K562 (cell line): ENCODE data around the gene CPPED1. TPM values are rescaled to one million over a fixed set of nuclear protein-coding genes. Genes with fewer than 3 reads are reported as not detected.

Experiments
- HNRNPL ChIP-seq: fragments of 200-400 bp; formaldehyde crosslinking; IDR thresholded peaks from 2 replicates; pipeline ENCODE4 v1.6.1; 2017; ENCODE audit warnings: low read depth, mild to moderate bottlenecking, low read length
- RCOR1 ChIP-seq, 2 experiments: IDR thresholded peaks; 2 replicates each; pipeline ENCODE4 v1.6.1; 2012; ENCODE audit warnings: low read depth in 2 of 2, low read length in 2 of 2, borderline replicate concordance in 1 of 2, improper control_type of control experiment in 1 of 2
- SMAD2 ChIP-seq: fragments of 150-350 bp; IDR thresholded peaks from 2 replicates; pipeline ENCODE4 v1.6.1; 2014; ENCODE audit warnings: low read depth, mild to moderate bottlenecking, low read length
- SREBF2 ChIP-seq: sonication (generic); formaldehyde crosslinking; IDR thresholded peaks from 2 replicates; pipeline ENCODE4 v1.4.0; 2020; ENCODE audit warnings: mild to moderate bottlenecking, missing genetic modification reagents
- TAF15 ChIP-seq: fragments of 200-400 bp; formaldehyde crosslinking; IDR thresholded peaks from 2 replicates; pipeline ENCODE4 v1.6.1; 2017; ENCODE audit warnings: mild to moderate bottlenecking, low read depth, low read length, moderate library complexity
- TRIM25 ChIP-seq: fragments of 450-650 bp; IDR thresholded peaks from 2 replicates; pipeline ENCODE4 v1.7.0; 2016; ENCODE audit warnings: borderline replicate concordance
- TRIM28 ChIP-seq: fragments of 450-650 bp; IDR thresholded peaks from 2 replicates; pipeline ENCODE4 v1.6.1; 2017
- ZEB2 ChIP-seq: fragments of 450-650 bp; IDR thresholded peaks from 2 replicates; pipeline ENCODE4 v1.6.1; 2016
- ZNF133 ChIP-seq: fragments of 250-450 bp; sonication (Bioruptor Pico); IDR thresholded peaks from 2 replicates; pipeline ENCODE4 v1.4.0; 2020; ENCODE audit warnings: mild to moderate bottlenecking
- ZNF174 ChIP-seq: fragments of 250-450 bp; sonication (Bioruptor Pico); IDR thresholded peaks from 2 replicates; pipeline ENCODE4 v1.4.0; 2020; ENCODE audit warnings: mild to moderate bottlenecking
- ZNF212 ChIP-seq: fragments of 450-650 bp; formaldehyde crosslinking; IDR thresholded peaks from 2 replicates; pipeline ENCODE4 v1.4.0; 2020; ENCODE audit warnings: mild to moderate bottlenecking
- ZNF347 ChIP-seq: fragments of 450-650 bp; formaldehyde crosslinking; IDR thresholded peaks from 2 replicates; pipeline ENCODE4 v1.4.0; 2020; ENCODE audit warnings: low read depth, mild to moderate bottlenecking, moderate library complexity
- ZSCAN29 ChIP-seq: fragments of 450-650 bp; IDR thresholded peaks from 2 replicates; pipeline ENCODE4 v1.6.1; 2017
- polyA plus RNA-seq, 8 experiments: library from polyadenylated mRNA; depleted of rRNA in 4 of 8; stranded (reverse) in 5 of 8; unstranded in 3 of 8; fragments of >200 nt; fragmentation: Nextera tagmentation in 2 of 8; fragmentation: Illumina TruSeq in 1 of 8; extraction: Ambion mirVana in 2 of 8; extraction: Trizol in 1 of 8; gene quantifications; 2 replicates each; pipeline versions ENCODE4 v1.2.1 to v1.2.3, GENCODE V29; 2011 to 2014; ENCODE audit warnings: inconsistent platforms in 1 of 8, missing spikeins in 1 of 8
- total RNA-seq, 7 experiments: library from RNA; depleted of rRNA in 6 of 7; stranded (reverse); fragments of >200 nt in 6 of 7; fragmentation: Illumina TruSeq in 2 of 7; extraction: Trizol in 2 of 7; gene quantifications; 2 replicates each; pipeline versions ENCODE4 v1.2.1 to v1.2.3, GENCODE V29; 2011 to 2021; ENCODE audit warnings: low replicate concordance in 1 of 7
- TF ChIP-seq, protein P1 (sequence below): sonication (generic); formaldehyde crosslinking; IDR thresholded peaks from 2 replicates; pipeline ENCODE4 v1.8.1; 2022; ENCODE audit warnings: missing genetic modification reagents
- TF ChIP-seq, protein P2 (sequence below), 3 experiments: fragments of 200-800 bp in 1 of 3; sonication (Bioruptor generic) in 1 of 3; sonication (generic) in 1 of 3; formaldehyde crosslinking in 1 of 3; IDR thresholded peaks; 2 replicates each; pipeline versions ENCODE4 v1.6.1 to v1.8.0; 2016 to 2022; ENCODE audit warnings: mild to moderate bottlenecking in 2 of 3, missing compliant biosample characterization in 2 of 3, missing genetic modification characterization in 2 of 3, missing genetic modification reagents in 1 of 3
- TF ChIP-seq, protein P3 (sequence below), 2 experiments: fragments of 450-650 bp in 1 of 2; sonication (generic) in 1 of 2; formaldehyde crosslinking in 1 of 2; IDR thresholded peaks; 2 replicates each; pipeline versions ENCODE4 v1.7.1 to v1.9.0; 2016 to 2022; ENCODE audit warnings: inconsistent platforms in 1 of 2, mild to moderate bottlenecking in 1 of 2, missing genetic modification reagents in 1 of 2

CPPED1 gene
- total and polyA plus RNA-seq, 9 of the 15 experiments (the other 6 are each of a cell fraction or from before 2014, with no cell fraction given) = 7.5 to 25.7 (median 16.9) TPM

DNA sequence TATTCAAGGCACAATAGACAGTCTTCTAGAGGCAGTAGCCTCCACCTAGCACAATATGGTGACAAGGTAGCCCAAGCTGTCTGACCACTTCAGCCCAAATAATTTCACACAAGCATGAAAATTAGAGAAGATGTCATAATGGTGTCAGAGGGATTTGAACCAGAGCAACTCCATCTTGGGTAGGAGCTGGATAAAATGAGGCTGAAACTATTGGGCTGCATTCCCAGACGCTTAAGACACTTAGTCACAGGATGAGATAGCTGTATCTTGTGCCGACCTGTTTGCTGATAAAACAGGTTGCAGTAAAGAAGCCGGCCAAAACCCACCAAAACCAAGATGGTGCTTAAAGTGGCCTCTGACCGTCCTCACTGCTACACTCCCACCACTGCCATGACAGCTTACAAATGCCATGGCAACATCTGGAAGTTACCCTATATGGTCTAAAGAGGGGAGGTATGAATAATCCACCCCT is 192.6 kb downstream of the CPPED1 start (continued):
- TF ChIP-seq SREBF2 (CRISPR knock-in tag) (no peak), TRIM28 (no peak), ZEB2 (no peak), TRIM25 (no peak), ZNF133 (CRISPR knock-in tag) (peak; percentile 93), ZNF212 (peak; percentile 93), SMAD2 (no peak), ZNF174 (0 out of 2 replicates have a peak, but pooled peaks have one; percentile 60), TAF15 (no peak), HNRNPL (no peak), ZNF347 (CRISPR knock-in tag) (peak; percentile 91), RCOR1 (IDR thresholded peaks at IDR 0.05; ENCODE audit: borderline replicate concordance in 1 of 2, low read depth in 2 of 2, low read length in 2 of 2) (no peak), ZSCAN29 (no peak)
- TF ChIP-seq, protein P1, sequence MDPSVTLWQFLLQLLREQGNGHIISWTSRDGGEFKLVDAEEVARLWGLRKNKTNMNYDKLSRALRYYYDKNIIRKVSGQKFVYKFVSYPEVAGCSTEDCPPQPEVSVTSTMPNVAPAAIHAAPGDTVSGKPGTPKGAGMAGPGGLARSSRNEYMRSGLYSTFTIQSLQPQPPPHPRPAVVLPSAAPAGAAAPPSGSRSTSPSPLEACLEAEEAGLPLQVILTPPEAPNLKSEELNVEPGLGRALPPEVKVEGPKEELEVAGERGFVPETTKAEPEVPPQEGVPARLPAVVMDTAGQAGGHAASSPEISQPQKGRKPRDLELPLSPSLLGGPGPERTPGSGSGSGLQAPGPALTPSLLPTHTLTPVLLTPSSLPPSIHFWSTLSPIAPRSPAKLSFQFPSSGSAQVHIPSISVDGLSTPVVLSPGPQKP (CRISPR knock-in tag) = no peak
- TF ChIP-seq, protein P2, sequence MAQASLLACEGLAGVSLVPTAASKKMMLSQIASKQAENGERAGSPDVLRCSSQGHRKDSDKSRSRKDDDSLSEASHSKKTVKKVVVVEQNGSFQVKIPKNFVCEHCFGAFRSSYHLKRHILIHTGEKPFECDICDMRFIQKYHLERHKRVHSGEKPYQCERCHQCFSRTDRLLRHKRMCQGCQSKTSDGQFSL (CRISPR knock-in tag; IDR thresholded peaks at IDR 0.05) = no peak
- TF ChIP-seq, protein P2 (tag; IDR thresholded peaks at IDR 0.05) = peak in 1 of 2 experiments; percentile 96; a peak in 2 of 4 replicates
- TF ChIP-seq, protein P3, sequence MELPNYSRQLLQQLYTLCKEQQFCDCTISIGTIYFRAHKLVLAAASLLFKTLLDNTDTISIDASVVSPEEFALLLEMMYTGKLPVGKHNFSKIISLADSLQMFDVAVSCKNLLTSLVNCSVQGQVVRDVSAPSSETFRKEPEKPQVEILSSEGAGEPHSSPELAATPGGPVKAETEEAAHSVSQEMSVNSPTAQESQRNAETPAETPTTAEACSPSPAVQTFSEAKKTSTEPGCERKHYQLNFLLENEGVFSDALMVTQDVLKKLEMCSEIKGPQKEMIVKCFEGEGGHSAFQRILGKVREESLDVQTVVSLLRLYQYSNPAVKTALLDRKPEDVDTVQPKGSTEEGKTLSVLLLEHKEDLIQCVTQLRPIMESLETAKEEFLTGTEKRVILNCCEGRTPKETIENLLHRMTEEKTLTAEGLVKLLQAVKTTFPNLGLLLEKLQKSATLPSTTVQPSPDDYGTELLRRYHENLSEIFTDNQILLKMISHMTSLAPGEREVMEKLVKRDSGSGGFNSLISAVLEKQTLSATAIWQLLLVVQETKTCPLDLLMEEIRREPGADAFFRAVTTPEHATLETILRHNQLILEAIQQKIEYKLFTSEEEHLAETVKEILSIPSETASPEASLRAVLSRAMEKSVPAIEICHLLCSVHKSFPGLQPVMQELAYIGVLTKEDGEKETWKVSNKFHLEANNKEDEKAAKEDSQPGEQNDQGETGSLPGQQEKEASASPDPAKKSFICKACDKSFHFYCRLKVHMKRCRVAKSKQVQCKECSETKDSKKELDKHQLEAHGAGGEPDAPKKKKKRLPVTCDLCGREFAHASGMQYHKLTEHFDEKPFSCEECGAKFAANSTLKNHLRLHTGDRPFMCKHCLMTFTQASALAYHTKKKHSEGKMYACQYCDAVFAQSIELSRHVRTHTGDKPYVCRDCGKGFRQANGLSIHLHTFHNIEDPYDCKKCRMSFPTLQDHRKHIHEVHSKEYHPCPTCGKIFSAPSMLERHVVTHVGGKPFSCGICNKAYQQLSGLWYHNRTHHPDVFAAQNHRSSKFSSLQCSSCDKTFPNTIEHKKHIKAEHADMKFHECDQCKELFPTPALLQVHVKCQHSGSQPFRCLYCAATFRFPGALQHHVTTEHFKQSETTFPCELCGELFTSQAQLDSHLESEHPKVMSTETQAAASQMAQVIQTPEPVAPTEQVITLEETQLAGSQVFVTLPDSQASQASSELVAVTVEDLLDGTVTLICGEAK (IDR thresholded peaks at IDR 0.05) = no peak
- TF ChIP-seq, protein P3 (CRISPR knock-in tag; IDR thresholded peaks at IDR 0.05) = no peak
